Measurements from ENCODE around the gene SLAMF8. TPM values are rescaled to one million over a fixed set of nuclear protein-coding genes. Genes with fewer than 3 reads are reported as not detected.

Gene SLAMF8
- not detected for total RNA-seq

DNA sequence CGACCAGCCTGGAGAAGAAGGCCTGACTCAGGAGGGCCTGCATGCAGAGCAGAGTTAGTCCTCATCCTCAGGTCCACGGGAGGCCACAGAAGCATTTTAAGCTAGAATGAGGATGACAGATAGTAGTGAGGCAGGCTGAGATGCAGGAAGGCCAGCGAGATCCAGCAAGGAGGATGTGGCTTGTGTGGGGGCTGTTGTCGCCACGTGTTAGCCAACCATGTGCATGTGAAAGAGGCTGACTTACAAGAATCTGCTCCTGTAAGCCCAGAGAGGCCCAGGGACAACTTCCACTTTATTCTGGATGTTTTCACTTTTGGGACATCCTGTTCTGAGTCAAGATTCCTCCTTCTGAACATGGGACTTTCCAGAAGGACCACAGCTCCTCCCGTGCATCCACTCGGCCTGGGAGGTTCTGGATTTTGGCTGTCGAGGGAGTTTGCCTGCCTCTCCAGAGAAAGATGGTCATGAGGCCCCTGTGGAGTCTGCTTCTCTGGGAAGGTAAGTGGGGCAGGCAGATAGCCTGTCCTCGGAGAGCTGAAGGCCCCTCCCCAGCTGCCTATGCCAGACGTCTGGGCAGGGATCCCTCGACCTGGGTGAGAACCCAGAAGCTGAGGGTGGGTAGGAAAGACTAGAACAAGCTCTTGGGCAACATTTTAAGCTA is at the start of gene SLAMF8:
SLAMF8 (plus strand) TSS at position 433 of the 661 bp plus-strand sequence; CDS start at position 459, 26 bp downstream.
- FAIRE-seq (no peak), DNase-seq (ENCODE audit: low spot score in 2 of 2) (no peak)

DNA sequence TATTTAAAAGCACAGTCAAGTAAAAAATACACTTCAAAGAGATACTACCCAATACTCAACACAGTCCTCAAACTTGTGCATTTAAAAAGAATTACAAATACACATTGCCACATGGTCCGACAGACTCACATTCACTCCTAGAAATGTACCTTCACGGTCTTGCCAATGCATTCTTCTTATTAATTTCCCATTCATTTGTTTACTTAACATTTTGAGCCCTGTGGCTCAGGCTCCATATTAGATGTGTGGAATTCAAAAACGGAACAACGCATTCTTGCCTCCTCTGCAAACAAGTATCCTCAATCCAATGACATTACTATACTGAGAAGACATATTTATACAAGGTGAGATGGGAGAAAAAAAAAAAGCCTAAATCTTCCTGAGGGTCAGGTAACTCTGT is 48.4 kb upstream of the SLAMF8 start:
- FAIRE-seq (no peak), DNase-seq (ENCODE audit: low spot score in 2 of 2) (no peak)

DNA sequence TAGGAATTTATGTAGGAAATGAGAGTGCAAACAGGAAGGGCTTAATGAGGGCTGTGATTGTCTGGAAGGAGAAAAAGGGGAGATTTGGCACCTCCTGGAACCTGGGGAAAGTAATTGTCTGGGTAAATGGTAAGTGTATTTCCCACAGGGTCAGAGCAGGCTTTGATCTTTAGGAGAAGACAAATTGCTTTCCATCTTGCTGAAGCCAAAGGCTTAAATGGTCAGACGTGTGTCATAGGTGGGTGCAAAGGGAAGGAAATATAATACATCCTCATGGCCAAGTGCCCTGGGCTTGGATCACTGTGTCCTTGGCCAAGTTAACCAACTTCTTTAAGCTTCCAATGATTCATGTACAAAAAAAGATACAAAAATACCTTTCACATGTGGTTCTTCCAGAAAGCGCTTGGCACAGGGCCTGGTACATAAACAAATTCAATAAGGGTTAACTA is 47.2 kb upstream of the SLAMF8 start:
- DNase-seq (ENCODE audit: low spot score in 2 of 2), result no peak
- FAIRE-seq, result no peak

DNA sequence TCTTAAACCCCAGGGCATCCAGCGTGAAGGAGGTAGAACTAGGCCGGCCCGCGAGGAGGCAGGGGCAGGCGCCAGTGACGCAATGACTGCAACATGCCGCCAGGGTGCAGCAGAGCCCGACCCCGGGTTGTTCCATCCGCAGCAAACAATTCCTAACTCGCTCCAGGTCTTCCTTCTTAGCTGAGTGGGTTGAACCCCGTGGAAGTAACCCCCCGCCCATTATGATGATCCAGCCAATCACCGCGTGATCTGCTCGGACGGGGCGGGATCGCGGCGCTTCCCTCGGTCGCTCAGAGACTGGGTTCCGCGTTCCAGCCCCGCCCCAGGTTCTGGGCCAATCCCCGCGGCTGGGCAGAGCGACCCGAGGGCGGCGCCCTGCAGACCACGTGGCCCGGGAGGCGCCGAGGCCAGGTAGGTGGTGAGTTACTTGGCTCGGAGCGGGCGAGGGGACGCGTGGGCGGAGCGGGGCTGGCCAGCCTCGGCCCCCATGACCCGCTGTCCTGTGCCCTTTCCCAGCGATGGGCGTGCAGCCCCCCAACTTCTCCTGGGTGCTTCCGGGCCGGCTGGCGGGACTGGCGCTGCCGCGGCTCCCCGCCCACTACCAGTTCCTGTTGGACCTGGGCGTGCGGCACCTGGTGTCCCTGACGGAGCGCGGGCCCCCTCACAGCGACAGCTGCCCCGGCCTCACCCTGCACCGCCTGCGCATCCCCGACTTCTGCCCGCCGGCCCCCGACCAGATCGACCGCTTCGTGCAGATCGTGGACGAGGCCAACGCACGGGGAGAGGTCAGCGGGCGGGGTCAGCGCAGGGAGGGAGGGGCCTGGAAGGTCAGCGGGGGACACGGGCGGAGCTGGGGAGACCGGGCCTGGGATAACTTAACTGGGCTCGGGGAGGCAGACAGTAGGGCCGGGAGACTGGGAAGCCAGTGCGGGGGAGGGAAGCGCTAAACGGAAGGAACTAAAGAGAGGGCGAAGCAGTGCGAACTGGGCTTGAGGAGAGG is 45.8 kb upstream of the SLAMF8 start, which contains the start of gene DUSP23:
DUSP23 (plus strand) TSS at position 380 of the 1,000 bp plus-strand sequence; CDS start at position 519, 139 bp downstream.
- DNase-seq (ENCODE audit: low spot score in 2 of 2) (peak; percentile 94 to 98), FAIRE-seq (peak; percentile 84)

DNA sequence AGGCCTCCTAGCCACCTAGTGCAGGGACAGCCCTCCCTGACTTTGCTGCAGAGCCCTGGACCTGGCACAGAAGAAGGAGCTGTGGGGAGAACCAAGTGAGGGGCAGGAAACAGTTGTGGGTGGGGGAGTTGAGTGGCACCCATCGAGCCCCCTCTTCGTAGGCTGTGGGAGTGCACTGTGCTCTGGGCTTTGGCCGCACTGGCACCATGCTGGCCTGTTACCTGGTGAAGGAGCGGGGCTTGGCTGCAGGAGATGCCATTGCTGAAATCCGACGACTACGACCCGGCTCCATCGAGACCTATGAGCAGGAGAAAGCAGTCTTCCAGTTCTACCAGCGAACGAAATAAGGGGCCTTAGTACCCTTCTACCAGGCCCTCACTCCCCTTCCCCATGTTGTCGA is 44.7 kb upstream of the SLAMF8 start:
- FAIRE-seq, result no peak

GRCh38 chr1:159783724-159784123 is 42.9 kb upstream of the SLAMF8 start:
- FAIRE-seq (no peak), DNase-seq (ENCODE audit: low spot score in 2 of 2) (no peak)

More for the DNA sequence above, 44.7 kb upstream of the SLAMF8 start:
- DNase-seq (ENCODE audit: low spot score in 2 of 2), result no peak

DNA sequence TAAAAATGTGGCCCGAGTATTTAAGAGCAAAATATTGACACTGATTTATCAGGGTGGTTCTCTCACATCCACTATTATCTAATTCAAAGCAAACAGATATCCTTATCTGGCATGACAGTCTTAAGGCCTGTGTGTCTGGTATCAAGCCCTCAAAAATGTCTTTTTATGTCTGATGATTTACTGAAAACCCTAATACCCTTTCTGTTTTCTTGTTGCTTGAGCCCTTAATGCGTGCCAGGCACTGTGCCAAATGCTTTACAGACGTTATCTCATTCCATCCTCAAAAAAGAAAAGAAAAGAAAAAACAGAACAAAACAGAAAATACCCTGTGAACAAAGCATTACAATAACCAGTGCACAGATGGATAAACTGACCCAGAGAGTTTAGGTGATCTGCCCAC is 40.2 kb upstream of the SLAMF8 start:
- FAIRE-seq, result no peak

DNA sequence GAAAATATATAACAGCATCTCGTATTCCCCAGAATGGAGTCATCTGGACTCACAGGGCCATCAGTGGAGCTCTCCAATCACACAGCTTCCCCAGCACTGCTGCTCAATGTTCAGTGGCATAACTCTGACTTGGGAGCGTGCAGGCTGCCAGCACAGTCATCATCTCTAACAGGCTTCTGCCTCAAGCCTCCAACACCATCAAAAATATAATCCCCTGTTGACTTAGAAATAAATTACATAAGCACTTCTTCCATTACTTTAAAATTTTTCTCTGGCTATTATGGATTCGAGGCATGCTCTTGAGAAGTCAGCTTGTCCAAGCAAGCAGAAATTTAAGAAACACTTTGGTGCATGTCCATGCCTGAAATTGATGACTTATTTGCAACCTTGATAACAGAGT is 39.7 kb upstream of the SLAMF8 start:
- FAIRE-seq, result no peak
- no peak for DNase-seq (ENCODE audit: low spot score in 2 of 2)

More for the DNA sequence above, 40.2 kb upstream of the SLAMF8 start:
- no peak for DNase-seq (ENCODE audit: low spot score in 2 of 2)

- FAIRE-seq (no peak), DNase-seq (ENCODE audit: low spot score in 2 of 2) (peak in 1 of 2 donors; percentile 23)
Observed at GRCh38 chr1:159790237-159790917, 36.3 kb upstream of the SLAMF8 start.

DNA sequence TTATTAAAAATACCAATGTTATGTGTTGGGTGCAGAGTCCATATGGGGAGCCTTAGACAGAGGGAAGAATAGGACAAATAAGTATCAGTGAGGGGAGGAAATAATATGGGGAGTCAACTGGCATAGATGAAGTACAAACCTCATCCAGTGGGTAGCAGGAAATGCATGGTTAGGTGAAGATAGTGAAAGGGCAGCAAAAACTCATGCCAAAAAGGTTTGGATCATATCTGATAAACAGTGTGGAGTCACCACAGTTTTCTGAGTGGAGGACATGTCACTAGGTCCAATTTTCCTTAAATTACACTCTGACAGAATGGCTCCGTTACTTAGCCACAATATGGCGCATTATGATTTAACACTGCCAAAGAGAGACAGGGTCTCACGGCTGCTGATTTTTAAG is 35.6 kb upstream of the SLAMF8 start:
- DNase-seq (ENCODE audit: low spot score in 2 of 2) (no peak), FAIRE-seq (no peak)

- DNase-seq (ENCODE audit: low spot score in 2 of 2) (no peak), FAIRE-seq (no peak)
Observed at GRCh38 chr1:159791461-159791860, 35.2 kb upstream of the SLAMF8 start.

DNA sequence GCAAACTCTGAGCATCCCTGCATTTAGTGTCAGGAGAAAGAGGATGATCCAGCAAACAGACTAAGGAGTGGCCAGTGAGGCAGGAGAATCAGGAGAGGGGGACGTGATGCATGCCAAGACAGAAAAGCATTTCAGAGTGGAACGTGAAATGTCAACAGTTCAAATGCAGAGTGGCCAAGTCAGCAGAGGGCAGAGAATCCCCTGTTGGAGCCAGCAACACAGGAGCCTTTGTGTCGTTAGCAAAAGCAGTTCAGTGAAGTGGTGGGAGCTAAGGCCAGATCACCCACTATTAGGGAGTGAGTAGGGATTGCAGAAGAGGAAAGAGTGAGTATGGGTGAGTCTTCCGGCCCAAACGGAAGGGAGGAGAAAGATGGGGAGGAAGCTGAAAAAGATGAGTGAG is 31.1 kb upstream of the SLAMF8 start:
- no peak for FAIRE-seq
- DNase-seq (ENCODE audit: low spot score in 2 of 2), result no peak

- DNase-seq (ENCODE audit: low spot score in 2 of 2), result peak; percentile 31 to 53
- FAIRE-seq, result no peak
Observed at GRCh38 chr1:159798893-159799292, 27.8 kb upstream of the SLAMF8 start.

DNA sequence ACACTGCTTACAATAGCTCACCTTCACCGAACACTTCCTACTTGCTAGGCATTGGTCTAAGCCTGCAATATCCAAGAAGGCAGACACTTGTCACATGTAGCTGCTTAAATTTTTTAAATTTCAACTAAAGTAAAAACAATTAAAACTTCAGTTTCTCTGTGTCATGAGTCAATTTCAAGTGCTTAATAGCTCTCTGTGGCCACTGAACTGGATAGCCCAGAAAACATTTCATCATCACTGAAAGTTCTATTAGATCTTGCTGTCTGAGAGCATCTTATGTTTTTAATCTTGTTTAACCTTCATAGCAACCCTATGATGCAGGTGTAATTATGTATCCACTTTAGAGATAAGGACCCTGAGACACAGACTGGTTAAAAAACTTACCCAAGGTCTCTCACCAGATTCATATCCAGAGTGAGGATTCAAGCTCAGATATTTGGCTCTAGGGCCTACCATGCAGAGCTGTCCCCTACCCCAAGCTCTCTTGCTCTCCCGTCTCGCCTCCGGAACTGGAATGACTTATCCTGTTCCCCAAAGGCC is 27.2 kb upstream of the SLAMF8 start:
- FAIRE-seq (no peak), DNase-seq (ENCODE audit: low spot score in 2 of 2) (no peak)

GRCh38 chr1:159800177-159800930 is 26.3 kb upstream of the SLAMF8 start:
- FAIRE-seq (no peak), DNase-seq (ENCODE audit: low spot score in 2 of 2) (no peak)

- DNase-seq (ENCODE audit: low spot score in 2 of 2), result no peak
- FAIRE-seq, result no peak
Observed at GRCh38 chr1:159802111-159802510, 24.6 kb upstream of the SLAMF8 start, which contains the start of gene FCRL6. FCRL6 (plus strand) TSS chr1:159802360; CDS start chr1:159802425, 65 bp downstream.

GRCh38 chr1:159803956-159804689 is 22.6 kb upstream of the SLAMF8 start:
- FAIRE-seq (no peak), DNase-seq (ENCODE audit: low spot score in 2 of 2) (no peak)

GRCh38 chr1:159804924-159805323 is 21.7 kb upstream of the SLAMF8 start:
- FAIRE-seq (no peak), DNase-seq (ENCODE audit: low spot score in 2 of 2) (no peak)

DNA sequence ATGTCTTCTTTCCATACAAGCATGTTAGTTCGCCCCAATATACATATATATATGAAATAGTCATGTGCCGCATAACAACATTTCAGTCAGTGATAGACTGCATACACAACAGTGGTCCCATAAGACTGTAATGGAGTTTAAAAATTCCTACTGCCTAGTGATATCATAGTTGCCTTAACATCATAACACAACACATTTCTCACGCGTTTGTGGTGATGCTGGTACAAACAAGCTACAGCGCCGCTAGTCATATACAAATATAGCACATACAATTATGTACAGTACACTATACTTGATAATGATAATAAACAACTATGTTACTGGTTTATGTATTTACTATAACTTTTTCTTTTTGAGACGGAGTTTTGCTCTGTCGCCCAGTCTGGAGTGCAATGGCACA is 10.7 kb upstream of the SLAMF8 start:
- DNase-seq (ENCODE audit: low spot score in 2 of 2) (no peak), FAIRE-seq (no peak)
